Measurements from ENCODE around the gene C14orf180.

C14orf180 gene

DNA sequence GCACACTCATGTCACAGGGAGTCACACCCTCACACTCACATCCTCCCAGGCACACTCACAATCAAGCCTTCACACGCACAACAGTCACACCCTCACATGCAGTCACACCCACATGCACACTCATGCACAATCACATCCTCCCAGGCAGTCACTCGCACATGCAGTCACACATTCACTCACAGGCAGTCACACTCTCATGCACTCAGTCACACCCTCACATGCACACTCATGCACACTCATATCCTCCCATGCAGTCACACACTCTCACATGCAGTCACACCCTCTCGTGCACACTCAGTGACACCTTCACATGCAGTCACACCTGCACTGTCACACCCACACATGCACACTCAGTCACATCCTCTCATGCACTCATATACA lies 12.7 kb downstream of the C14orf180 start:
- in situ Hi-C loops (cut with HindIII; ENCODE audit: low sequenced_read_pairs) = loop anchor here (5.0 to 10.0 kb wide), 2 partner anchors 50 to 397 kb away; no protein-coding TSS in a partner anchor

DNA sequence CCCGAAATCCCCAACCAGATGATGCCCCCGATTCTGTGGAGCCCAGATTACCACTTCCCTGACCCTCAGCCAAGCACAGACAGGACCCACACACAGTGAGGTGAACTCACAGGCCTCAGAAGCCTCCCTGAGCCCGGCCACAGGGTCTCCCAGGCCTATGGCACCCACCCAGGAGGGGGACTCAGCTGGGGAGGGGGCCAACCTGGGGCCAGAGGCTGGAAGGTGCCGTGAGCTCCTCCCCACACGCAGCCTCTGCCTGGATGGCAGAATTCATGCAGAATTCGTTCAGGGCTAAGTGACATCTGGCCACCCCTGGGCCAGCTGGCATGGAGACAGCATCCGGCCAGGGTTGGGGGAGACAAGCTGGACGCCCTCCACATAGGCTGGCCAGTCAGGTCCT lies 13.2 kb downstream of the C14orf180 start:
- in situ Hi-C loops (cut with HindIII; ENCODE audit: low sequenced_read_pairs) = loop anchor here (5.0 to 10.0 kb wide), 2 partner anchors 50 to 398 kb away; no protein-coding TSS in a partner anchor

DNA sequence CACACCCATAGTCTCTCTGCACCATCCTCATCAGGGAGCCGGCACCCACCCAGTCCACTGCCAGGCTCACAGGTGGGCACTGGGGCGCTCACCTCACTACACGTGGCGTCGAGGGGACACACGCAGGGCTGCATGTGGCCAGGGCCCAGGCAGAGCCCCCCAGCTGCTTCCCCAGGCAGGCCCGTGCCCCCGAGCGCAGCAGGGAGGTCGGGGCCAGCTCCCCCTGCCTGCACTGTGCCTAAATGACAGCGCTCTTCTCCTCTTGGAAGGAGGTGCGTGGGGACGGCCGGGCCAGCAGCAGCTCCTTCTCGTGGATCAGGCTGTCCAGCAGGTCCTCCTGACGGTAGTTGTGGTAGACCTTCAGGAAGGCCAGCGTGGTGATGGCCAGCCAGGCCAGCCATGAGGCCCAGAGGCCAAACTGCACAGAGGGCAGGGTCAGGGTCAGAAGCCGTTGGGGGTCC lies 13.7 kb downstream of the C14orf180 start:
- in situ Hi-C loops (cut with HindIII; ENCODE audit: low sequenced_read_pairs) = loop anchor here (5.0 to 10.0 kb wide), 2 partner anchors 51 to 398 kb away; no protein-coding TSS in a partner anchor

DNA sequence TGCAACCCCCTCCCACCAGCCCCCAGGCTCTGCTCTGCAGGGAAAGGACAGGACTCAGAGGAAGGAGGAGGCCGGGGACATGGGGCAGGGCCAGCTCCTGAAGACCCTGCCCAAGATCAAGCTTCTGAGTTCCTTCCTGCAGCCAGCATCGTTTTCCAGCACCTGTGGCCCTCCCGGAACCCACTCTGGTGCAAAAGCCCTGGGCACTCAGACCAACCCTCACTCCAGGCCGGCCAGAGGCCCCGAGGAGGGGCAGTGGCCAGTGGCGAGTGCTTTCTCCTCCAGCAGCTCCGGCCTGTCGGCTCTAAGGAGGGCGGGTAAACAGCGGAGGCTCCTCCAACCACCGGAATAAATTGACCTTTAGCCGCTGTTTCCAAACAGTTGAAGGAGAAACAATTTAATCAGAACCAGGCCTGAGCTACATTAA lies 14.2 kb downstream of the C14orf180 start:
- in situ Hi-C loops (cut with HindIII; ENCODE audit: low sequenced_read_pairs) = loop anchor here (5.0 to 10.0 kb wide), 2 partner anchors 51 to 399 kb away; no protein-coding TSS in a partner anchor

DNA sequence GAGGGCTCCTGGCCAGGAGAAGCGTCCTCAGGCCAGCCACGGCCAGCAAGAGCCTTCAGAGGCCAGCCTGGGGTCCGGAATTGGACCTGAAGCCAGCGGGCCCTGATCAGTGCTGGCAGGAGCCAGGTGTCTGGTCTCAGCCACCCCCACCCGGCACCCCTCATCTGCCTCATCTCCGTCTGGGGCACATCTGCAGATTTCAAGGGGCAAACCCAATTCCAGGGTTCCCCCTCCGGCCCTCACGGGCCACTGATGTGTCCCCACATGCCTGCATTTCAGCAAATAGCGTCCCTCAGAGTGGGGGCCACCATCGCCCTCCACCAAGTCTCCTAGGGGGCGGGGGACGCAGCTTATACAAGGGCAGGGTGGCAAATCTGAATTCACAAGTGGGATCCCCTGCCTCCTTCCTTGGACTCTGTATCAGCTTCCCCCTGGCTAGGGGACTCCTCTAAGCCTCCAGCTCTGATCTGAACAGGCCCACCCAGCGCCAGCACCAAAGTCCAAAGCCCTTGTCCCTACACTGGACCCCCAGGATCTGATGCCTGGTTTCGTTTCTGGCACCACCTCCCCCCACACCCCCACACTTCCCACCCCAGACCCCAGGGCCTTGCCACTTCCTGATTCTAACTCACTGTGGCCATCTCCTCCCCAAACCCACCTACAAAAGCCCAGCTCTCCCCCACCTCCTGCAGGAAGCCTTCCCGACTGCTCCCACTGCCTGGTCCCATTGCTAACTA lies 14.9 kb downstream of the C14orf180 start:
- in situ Hi-C loops (cut with HindIII; ENCODE audit: low sequenced_read_pairs) = loop anchor here (5.0 to 10.0 kb wide), 2 partner anchors 52 to 400 kb away; no protein-coding TSS in a partner anchor

DNA sequence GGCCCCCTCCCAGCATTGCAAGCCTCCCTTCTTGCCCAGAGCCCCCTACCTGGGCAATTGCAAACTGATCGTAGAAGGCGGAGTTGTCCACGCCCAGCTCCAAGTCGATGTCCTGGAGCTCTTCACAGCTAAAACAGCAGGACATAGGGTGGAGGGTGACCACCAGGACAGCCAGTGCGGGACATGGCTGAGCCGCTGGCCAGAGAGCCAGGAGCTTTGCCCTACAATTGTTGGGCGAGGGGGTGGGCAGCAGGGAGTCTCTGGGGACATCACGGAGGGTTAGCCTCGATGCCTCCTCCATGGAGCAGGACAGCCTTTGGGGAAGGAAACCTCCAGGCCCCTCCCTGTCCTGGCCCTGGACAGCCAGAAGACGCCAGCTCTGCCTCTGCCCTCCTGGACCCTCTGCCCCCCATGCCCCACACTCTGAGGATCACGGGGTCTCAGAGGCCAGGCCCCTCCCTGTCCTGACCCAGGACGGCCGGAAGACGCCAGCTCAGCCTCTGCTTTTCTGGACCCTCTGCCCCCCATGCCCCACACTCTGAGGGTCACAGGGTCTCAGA lies 15.6 kb downstream of the C14orf180 start:
- in situ Hi-C loops (cut with HindIII; ENCODE audit: low sequenced_read_pairs) = loop anchor here (10.0 kb wide), 1 partner anchor 400 kb away; no protein-coding TSS in a partner anchor

DNA sequence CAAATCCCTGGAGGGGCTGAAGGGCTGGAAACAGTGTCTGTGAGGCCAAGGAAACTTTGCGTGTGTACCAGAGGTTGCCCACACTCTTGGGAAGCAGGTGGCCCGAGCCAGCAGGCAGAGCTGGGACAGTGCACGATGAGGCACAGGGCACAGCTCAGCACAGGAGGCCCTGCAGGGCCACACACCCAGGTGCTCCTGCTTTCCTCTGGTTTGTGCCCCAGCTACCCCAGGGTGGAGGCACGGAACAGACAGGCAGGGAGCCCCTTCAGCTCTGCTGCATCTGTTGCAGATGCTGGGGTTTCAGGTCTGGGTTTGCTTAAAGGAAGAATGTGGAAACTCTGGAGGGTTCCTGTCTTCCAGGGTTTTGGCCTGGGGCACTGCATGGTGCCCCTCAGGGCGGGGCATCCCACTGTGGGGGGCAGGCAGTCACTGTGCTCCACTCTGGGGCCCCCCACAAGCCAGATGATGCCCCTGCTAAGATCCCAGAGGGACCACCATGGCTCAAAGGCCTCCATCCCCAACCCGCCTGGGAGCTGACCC lies 16.4 kb downstream of the C14orf180 start:
- in situ Hi-C loops (cut with HindIII; ENCODE audit: low sequenced_read_pairs) = loop anchor here (10.0 kb wide), 1 partner anchor 401 kb away; no protein-coding TSS in a partner anchor

DNA sequence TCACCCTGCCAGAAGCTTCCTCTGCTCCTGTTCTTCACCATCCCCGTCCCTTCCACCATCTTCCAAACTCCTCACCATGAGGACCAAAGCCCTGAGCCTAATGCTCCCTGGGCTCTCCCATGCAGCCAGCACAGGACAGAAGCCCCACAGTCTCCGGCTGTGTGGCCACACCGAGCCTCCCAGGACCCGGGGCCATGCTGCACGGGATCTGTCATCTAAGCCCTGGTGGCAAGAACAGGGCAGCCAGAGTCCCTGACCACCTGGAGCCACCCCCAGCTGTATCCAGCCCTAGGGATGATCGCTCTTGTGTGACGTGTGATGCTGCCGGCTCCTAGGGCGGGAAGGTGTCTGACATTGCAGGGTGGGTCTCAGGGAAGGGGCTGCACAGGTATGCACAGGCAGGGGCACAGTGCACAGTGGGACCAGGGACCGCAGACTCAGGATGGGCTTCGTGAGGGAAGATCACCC lies 16.9 kb downstream of the C14orf180 start:
- in situ Hi-C loops (cut with HindIII; ENCODE audit: low sequenced_read_pairs) = loop anchor here (10.0 kb wide), 1 partner anchor 402 kb away; no protein-coding TSS in a partner anchor

DNA sequence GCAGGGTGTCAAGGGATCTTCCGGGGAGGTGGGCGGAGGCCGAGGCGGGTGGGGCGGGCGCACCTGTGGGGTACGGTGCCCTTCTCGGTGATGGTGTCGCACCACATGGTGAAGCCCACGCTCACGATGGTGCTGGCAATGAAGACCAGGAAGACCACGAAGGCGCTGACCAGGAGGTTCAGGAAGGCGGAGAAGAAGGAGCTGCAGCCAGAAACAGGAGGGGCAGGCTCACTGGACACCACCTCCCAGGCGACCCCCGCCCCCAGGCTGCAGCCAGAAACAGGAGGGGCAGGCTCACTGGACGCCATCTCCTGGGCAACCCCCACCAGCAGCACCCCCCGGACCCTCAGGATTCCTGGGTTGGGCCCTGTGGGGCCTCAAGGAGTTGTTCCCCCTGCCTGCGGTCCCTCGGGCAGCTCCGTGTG lies 17.4 kb downstream of the C14orf180 start:
- in situ Hi-C loops (cut with HindIII; ENCODE audit: low sequenced_read_pairs) = loop anchor here (10.0 kb wide), 1 partner anchor 402 kb away; no protein-coding TSS in a partner anchor

DNA sequence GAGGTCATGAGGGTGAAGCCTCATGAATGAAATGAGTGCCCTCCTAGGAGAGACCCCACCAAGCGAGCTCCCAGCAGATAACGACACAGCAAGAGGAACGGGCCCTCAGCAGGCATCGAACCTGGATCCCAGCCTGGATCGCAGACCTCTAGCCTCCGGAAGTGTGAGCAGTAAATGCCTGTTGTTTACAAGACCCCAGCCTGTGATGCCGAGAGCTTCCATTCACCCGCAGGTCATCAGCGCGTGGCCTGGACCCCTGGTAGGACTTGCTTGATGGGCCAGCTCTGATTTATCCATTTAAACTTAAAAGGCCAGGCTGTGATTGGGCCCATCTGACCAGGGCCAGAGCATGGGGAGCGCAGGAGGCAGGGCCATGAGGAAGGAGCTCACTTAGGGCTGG lies 18.0 kb downstream of the C14orf180 start:
- in situ Hi-C loops (cut with HindIII; ENCODE audit: low sequenced_read_pairs) = loop anchor here (10.0 kb wide), 1 partner anchor 403 kb away; no protein-coding TSS in a partner anchor

DNA sequence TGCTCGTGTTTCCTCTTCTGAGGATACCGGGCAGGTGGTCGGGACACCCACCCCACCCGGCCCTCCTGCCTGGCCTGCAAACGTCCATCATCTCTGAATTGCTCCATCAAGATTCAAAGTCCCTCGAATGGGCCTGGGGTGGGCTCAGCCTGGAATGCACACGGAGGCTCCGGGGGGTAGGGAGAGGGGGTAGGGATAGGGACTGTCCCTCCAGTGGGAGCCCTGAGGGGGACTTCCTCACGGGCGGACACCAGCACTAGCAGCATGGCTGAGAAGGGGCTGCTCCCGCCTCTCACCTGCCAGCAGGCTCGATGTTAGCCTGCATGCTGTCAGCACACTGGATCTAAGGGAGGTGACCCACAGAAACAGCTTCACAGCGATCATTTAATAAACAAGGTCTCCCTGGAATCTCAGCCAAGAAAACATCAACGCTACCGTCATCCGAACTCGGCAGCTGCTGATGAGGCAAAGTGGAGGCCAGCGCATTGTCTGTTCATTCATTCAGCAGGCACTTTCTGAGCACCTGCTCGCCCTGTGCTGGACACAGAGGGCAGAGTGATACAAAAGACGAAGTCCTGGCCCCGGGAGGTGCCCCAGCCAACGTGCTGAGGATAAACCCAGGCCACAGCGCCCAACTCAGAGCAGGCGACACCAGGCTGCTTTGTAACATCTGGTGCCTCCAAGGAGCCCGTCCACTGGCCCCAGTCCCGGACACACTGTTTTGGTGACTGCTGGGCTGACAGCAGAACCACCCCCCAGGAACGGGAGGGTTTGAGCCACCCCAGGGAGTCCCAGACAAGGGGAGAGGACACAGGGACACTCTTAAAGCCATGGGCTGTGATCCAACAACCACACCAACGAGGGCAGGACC lies 18.7 kb downstream of the C14orf180 start:
- in situ Hi-C loops (cut with HindIII; ENCODE audit: low sequenced_read_pairs) = loop anchor here (10.0 kb wide), 1 partner anchor 403 kb away; no protein-coding TSS in a partner anchor

DNA sequence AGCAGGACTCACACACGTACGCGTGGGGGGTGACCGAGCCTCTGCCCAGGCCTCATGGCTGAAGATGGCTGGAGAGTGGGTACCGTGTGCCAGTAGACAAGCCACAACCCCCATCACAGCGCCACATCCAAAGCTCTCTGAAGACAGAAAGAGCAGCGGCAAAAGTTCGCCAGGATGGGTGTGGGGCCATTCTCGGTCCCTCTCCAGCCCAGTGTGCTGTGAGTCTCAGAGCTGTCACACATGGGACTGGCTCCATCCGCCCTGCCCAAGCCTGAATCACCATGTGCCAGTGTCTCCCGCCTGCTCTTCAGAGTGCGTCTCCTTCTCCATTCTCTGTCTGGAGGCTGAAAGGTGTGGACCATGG lies 19.3 kb downstream of the C14orf180 start:
- in situ Hi-C loops (cut with HindIII; ENCODE audit: low sequenced_read_pairs) = loop anchor here (10.0 kb wide), 1 partner anchor 404 kb away; no protein-coding TSS in a partner anchor

DNA sequence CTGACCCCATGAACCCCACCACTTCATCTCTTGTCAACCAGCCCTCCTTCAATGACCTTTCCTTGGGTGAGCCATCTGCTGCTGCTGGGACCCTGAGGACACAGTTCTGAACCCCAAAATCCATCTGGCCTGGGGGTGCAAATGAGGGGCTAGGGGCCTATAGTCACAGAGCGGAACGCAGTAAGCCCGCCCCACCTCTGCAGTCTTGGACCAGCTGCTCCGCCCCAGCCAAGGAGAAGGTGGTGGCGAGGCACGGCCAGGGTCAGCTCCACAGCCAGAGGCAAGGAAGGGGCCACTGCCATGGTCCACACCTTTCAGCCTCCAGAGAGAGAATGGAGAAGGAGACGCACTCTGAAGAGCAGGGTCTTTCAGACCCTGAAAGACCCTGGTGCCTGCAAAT lies 19.9 kb downstream of the C14orf180 start:
- in situ Hi-C loops (cut with HindIII; ENCODE audit: low sequenced_read_pairs) = loop anchor here (10.0 kb wide), 1 partner anchor 405 kb away; no protein-coding TSS in a partner anchor

DNA sequence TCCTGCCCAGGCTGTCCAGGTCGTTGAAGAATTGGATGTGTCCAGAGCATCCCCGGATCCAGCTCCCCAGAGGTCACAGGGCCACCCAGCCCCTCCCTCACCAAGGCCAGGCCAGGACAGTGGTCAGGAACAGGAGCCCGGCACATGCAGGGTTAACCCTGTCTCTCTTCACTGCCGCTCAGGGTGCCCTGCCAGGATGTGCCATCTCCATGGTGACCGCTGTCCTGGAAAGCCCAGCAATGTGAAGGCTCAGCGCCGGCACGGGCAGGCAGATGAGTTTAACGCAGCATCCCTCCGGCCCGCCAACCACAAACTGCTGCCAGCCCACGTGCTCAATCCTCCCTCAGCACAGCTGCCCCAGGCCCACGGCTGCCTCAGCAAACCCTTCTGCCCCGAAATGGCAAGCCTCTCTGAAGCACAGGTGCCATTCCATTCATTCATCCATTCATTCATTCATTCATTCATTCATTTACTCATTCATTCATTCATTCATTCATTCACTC lies 20.6 kb downstream of the C14orf180 start:
- in situ Hi-C loops (cut with HindIII; ENCODE audit: low sequenced_read_pairs) = no loop called here

DNA sequence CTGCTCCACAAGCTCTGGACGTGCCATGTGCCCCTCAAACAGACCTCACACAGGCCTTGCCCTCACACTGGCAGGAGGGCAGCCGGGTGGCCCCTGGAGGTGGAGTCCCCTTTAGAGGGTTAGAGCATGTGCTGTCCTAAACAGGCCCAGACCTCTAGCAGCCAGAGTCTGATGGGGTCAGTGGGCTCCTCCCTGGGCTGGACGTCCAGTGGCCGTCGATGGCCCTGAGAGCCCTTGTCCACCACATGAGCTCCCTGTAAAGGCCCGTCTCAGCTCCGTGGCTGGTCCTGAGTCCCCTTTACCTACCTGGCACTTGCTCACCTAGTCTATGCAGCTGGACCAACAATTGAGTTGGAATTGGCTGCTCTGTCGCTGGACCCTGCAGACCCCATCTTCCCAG lies 21.2 kb downstream of the C14orf180 start:
- in situ Hi-C loops (cut with HindIII; ENCODE audit: low sequenced_read_pairs) = no loop called here

DNA sequence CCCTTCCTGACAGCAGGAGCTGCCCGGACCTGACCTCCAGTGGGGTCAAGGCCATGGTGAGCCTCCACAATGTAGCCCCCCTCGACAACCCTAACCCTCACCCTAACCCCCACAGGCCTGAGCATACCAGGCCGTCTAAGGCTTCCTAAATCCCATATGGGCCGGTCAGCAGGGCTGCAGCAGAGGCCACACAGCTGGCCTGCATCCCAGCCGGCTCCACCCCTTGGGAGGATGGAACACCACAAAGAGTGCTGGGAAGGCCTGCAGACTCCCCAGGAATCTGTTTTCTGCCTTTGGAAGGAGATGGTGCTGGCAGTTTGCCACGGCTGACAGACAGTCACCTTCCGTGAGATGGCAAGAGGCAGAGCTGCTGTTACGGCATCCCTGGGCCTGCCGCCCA lies 22.2 kb downstream of the C14orf180 start:
- in situ Hi-C loops (cut with HindIII; ENCODE audit: low sequenced_read_pairs) = no loop called here

DNA sequence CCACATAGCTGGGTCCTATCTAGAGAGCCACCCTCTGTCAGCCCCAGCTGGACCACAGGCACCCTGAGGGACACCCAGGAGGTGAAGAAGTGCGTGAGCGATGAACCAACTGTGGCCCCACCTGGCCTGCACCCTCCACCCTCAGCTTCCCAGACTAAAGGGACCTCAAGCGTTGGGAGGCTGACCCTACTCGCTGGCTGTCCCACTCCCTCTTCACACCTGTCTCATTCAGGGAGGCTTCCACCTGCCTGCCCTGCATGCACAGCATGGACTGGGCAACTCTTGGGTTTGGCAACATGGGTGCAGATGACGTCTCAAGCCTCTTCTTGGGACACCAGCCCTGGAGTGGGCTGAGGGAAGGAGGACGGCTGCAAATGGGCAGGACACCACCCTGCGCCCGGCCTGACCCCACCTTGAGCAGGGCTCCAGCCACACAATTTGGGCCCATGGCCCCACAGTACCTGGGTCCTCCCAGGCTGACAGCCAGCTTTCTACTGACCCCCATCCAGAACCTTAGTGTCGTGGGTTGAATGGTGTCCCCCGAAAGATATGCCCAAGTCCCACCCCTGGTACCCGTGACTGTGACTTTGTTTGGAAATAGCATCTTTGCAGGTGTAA lies 22.9 kb downstream of the C14orf180 start:
- in situ Hi-C loops (cut with HindIII; ENCODE audit: low sequenced_read_pairs) = no loop called here

DNA sequence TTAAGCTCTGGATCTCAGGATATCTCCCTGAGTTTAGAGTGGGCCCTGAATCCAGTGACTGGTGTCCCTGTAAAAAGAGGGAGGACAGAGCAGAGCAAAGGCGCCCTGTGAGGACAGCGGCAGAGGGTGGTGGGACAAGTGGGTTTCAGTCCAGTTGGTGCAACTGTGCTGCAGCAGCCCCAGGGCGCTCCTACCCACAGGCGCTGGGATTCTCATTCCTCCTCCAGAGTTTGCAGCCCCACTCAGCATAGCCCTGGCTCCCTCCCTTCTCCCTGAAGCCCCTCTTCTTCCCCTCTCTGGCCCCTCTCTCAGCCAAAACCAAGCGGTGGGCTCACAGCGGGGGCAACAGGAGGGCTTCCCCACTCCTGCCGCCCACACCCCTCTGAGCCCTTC lies 23.4 kb downstream of the C14orf180 start:
- in situ Hi-C loops (cut with HindIII; ENCODE audit: low sequenced_read_pairs) = no loop called here

DNA sequence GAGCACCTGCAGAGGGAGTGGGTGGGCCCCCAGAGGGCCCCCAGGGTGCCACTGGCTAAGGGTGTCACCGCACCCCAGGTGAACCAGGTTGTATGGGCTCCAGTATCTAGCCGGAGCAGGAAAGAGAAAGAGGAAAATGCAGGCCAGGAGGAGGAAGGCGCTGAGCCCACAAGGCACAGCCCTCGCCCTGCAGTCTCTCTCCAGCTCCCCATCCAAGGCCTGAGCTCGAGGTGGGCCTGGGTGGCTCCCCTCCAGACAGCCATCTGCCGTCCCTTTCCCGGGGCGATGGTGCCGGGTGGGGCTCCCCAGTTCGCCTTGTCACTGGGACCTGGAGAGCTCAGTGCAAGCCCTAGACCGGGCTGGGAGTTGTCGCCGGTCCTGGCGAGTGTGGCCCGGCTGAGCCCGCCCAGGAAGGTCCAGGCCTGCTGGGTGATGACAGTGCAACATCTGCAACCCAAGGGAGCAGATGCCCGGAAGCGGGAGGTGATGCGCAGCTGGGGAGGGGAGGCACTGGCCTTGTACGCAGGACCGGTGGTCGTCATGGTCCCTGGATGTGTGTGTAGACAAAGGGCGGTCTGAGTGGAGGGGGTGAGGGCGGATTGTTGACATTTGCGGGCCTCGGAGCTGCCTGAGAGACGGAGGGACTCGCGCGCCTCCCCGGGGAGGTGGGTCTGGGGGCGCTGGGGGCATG lies 24.3 kb downstream of the C14orf180 start:
- in situ Hi-C loops (cut with HindIII; ENCODE audit: low sequenced_read_pairs) = no loop called here
